HepG2 (cell line): Measurements from ENCODE around the gene PITRM1. TPM values are rescaled to one million over a fixed set of nuclear protein-coding genes. Genes with fewer than 3 reads are reported as not detected.
A peak's percentile ranks its signal among the peaks of the same experiment; 100 is the strongest.

Experiments
- ARNTL ChIP-seq: sonication (generic); formaldehyde crosslinking; IDR thresholded peaks from 2 replicates; pipeline ENCODE4 v1.4.0; 2020; ENCODE audit warnings: mild to moderate bottlenecking, missing genetic modification reagents
- CEBPB ChIP-seq: IDR thresholded peaks from 2 replicates; pipeline ENCODE4 v1.6.1; 2011; ENCODE audit warnings: low read depth, low read length, improper control_type of control experiment, borderline replicate concordance
- HOXA3 ChIP-seq: sonication (generic); formaldehyde crosslinking; IDR thresholded peaks from 2 replicates; pipeline ENCODE4 v1.5.0; 2020; ENCODE audit warnings: missing genetic modification reagents
- POGZ ChIP-seq: sonication (generic); formaldehyde crosslinking; IDR thresholded peaks from 2 replicates; pipeline ENCODE4 v1.4.0; 2020; ENCODE audit warnings: mild to moderate bottlenecking, missing genetic modification reagents
- RBFOX2 ChIP-seq: fragments of 200-400 bp; formaldehyde crosslinking; IDR thresholded peaks from 2 replicates; pipeline ENCODE4 v1.6.1; 2017; ENCODE audit warnings: low read depth, mild to moderate bottlenecking, low read length
- TBP ChIP-seq: sonication (generic); formaldehyde crosslinking; IDR thresholded peaks from 2 replicates; pipeline ENCODE4 v1.5.0; 2020; ENCODE audit warnings: missing genetic modification reagents
- TBX2 ChIP-seq: sonication (generic); formaldehyde crosslinking; IDR thresholded peaks from 2 replicates; pipeline ENCODE4 v1.5.0; 2020; ENCODE audit warnings: missing genetic modification reagents, mild to moderate bottlenecking, borderline replicate concordance
- ZNF251 ChIP-seq: sonication (generic); formaldehyde crosslinking; IDR thresholded peaks from 2 replicates; pipeline ENCODE4 v1.9.0; 2021; ENCODE audit warnings: mild to moderate bottlenecking, missing genetic modification reagents
- polyA plus RNA-seq, 8 experiments: library from polyadenylated mRNA; depleted of rRNA in 3 of 8; stranded (reverse) in 7 of 8; unstranded in 1 of 8; fragments of >200 nt; fragmentation: Illumina TruSeq in 4 of 8; extraction: Trizol in 4 of 8; gene quantifications; 2 replicates each; pipeline versions ENCODE4 v1.2.1 to v1.2.3, GENCODE V29; 2011 to 2016; ENCODE audit warnings: low read depth in 4 of 8, missing spikeins in 1 of 8, mixed read lengths in 1 of 8; ENCODE audit not compliant: insufficient read depth in 1 of 8
- total RNA-seq, 5 experiments: library from RNA; depleted of rRNA; stranded (reverse); fragments of >200 nt; fragmentation: Illumina TruSeq; extraction: Trizol; gene quantifications; 2 replicates each; pipeline ENCODE4 v1.2.3, GENCODE V29; 2016; ENCODE audit warnings: low read depth in 1 of 5
- TF ChIP-seq, protein P1 (sequence below): IDR thresholded peaks from 2 replicates; pipeline ENCODE4 v1.6.1; 2016; ENCODE audit warnings: mild to moderate bottlenecking
- TF ChIP-seq, protein P2 (sequence below), 2 experiments: sonication (generic) in 1 of 2; formaldehyde crosslinking in 1 of 2; IDR thresholded peaks; 2 replicates each; pipeline versions ENCODE4 v1.4.0 to v1.6.1; 2016 to 2020; ENCODE audit warnings: borderline replicate concordance in 1 of 2, low read depth in 1 of 2, mild to moderate bottlenecking in 1 of 2, missing genetic modification reagents in 1 of 2
- TF ChIP-seq, protein P3 (sequence below), 2 experiments: sonication (generic) in 1 of 2; formaldehyde crosslinking in 1 of 2; IDR thresholded peaks; 2 replicates each; pipeline versions ENCODE4 v1.5.1 to v1.6.1; 2011 to 2020; ENCODE audit warnings: borderline replicate concordance in 1 of 2, low read depth in 1 of 2, low read length in 1 of 2, mild to moderate bottlenecking in 1 of 2, missing genetic modification reagents in 1 of 2, moderate library complexity in 1 of 2
- TF ChIP-seq, protein P4 (sequence below), 2 experiments: sonication (generic) in 1 of 2; formaldehyde crosslinking in 1 of 2; IDR thresholded peaks; 2 replicates each; pipeline versions ENCODE4 v1.6.1 to v1.9.0; 2014 to 2022; ENCODE audit warnings: antibody characterized with exemption in 1 of 2, borderline replicate concordance in 1 of 2, inconsistent platforms in 1 of 2, low read depth in 1 of 2, missing genetic modification reagents in 1 of 2

The PITRM1 gene
- total and polyA plus RNA-seq, 2 of the 13 experiments (the other 11 are each of a cell fraction or from before 2014, with no cell fraction given): 16.4 to 29.0 TPM

DNA sequence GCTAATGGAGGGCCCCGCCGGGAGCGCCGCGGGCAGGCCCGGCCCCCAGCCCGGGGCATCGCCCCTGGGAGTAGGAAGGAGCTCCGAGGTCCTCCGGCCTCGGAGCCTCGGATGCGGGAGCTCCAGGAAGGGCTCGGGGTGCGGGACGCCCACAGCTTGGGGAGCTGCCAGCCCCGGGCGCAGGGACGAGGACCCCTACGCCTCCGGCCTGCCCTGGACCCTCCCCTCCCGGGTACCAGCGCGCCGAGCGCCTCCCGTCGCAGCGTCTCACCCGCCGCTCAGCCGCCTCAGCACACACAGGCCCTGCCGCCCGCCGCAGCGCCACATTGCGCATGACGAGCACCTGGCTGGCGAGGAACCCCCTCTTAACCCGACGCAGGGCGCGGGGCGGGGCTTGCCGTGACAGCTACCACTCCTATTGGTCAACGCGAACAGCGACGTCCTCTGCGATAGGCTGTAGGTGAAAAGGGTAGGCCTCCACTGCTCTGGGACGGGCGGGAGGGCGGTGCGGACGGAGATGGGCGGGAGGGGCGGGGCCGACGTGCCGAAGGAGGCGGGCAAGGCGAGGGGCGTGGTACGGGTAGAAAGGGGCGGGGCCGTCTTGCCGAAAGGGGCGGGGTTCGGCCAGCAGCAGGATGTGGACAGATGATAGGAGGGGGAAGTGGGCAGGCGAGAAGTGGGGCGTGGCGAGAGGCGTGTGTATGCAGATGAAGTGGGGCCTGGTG, at the start of gene PITRM1 (continued):
- TF ChIP-seq TBP (CRISPR knock-in tag): no peak
- TF ChIP-seq, protein P1, sequence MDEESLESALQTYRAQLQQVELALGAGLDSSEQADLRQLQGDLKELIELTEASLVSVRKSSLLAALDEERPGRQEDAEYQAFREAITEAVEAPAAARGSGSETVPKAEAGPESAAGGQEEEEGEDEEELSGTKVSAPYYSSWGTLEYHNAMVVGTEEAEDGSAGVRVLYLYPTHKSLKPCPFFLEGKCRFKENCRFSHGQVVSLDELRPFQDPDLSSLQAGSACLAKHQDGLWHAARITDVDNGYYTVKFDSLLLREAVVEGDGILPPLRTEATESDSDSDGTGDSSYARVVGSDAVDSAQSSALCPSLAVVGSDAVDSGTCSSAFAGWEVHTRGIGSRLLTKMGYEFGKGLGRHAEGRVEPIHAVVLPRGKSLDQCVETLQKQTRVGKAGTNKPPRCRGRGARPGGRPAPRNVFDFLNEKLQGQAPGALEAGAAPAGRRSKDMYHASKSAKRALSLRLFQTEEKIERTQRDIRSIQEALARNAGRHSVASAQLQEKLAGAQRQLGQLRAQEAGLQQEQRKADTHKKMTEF (CRISPR knock-in tag): peak; percentile 72; the same call in 1 of the 2 replicates
- TF ChIP-seq, protein P2, sequence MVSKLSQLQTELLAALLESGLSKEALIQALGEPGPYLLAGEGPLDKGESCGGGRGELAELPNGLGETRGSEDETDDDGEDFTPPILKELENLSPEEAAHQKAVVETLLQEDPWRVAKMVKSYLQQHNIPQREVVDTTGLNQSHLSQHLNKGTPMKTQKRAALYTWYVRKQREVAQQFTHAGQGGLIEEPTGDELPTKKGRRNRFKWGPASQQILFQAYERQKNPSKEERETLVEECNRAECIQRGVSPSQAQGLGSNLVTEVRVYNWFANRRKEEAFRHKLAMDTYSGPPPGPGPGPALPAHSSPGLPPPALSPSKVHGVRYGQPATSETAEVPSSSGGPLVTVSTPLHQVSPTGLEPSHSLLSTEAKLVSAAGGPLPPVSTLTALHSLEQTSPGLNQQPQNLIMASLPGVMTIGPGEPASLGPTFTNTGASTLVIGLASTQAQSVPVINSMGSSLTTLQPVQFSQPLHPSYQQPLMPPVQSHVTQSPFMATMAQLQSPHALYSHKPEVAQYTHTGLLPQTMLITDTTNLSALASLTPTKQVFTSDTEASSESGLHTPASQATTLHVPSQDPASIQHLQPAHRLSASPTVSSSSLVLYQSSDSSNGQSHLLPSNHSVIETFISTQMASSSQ (IDR thresholded peaks at IDR 0.05; ENCODE audit: low read depth): no peak
- TF ChIP-seq, protein P2 (CRISPR knock-in tag; IDR thresholded peaks at IDR 0.05; ENCODE audit: borderline replicate concordance): 0 out of 2 replicates have a peak, but pooled peaks have one; percentile 19
- TF ChIP-seq HOXA3 (CRISPR knock-in tag): peak; percentile 27; the same call in 1 of the 2 replicates
- TF ChIP-seq, protein P3, sequence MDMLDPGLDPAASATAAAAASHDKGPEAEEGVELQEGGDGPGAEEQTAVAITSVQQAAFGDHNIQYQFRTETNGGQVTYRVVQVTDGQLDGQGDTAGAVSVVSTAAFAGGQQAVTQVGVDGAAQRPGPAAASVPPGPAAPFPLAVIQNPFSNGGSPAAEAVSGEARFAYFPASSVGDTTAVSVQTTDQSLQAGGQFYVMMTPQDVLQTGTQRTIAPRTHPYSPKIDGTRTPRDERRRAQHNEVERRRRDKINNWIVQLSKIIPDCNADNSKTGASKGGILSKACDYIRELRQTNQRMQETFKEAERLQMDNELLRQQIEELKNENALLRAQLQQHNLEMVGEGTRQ (IDR thresholded peaks at IDR 0.05; ENCODE audit: low read depth, low read length): no peak
- TF ChIP-seq, protein P3 (CRISPR knock-in tag; IDR thresholded peaks at IDR 0.05; ENCODE audit: borderline replicate concordance): no peak
- TF ChIP-seq TBX2 (CRISPR knock-in tag): peak; percentile 68; the same call in 1 of the 2 replicates
- no peak for TF ChIP-seq ARNTL
- peak; percentile 96 for TF ChIP-seq RBFOX2
- no peak for TF ChIP-seq CEBPB
- peak; percentile 83 for TF ChIP-seq POGZ (CRISPR knock-in tag)
- TF ChIP-seq ZNF251 (CRISPR knock-in tag): no peak
- TF ChIP-seq, protein P4, sequence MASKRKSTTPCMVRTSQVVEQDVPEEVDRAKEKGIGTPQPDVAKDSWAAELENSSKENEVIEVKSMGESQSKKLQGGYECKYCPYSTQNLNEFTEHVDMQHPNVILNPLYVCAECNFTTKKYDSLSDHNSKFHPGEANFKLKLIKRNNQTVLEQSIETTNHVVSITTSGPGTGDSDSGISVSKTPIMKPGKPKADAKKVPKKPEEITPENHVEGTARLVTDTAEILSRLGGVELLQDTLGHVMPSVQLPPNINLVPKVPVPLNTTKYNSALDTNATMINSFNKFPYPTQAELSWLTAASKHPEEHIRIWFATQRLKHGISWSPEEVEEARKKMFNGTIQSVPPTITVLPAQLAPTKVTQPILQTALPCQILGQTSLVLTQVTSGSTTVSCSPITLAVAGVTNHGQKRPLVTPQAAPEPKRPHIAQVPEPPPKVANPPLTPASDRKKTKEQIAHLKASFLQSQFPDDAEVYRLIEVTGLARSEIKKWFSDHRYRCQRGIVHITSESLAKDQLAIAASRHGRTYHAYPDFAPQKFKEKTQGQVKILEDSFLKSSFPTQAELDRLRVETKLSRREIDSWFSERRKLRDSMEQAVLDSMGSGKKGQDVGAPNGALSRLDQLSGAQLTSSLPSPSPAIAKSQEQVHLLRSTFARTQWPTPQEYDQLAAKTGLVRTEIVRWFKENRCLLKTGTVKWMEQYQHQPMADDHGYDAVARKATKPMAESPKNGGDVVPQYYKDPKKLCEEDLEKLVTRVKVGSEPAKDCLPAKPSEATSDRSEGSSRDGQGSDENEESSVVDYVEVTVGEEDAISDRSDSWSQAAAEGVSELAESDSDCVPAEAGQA (IDR thresholded peaks at IDR 0.05; ENCODE audit: low read depth): no peak
- TF ChIP-seq, protein P4 (CRISPR knock-in tag; IDR thresholded peaks at IDR 0.05; ENCODE audit: borderline replicate concordance): no peak
